Neural cell (in vitro differentiated cells): ENCODE measurements around the gene SOX13. TPM values are rescaled to one million over a fixed set of nuclear protein-coding genes. Genes with fewer than 3 reads are reported as not detected.

Experiments used
- H2AFZ ChIP-seq: fragments of 200-600, 300-800 bp; sonication (generic), shearing (Covaris generic); 2 replicates; pipeline ENCODE4 v1.6.0; 2014; ENCODE audit warnings: low read depth, mild to moderate bottlenecking, antibody characterized with exemption, low read length, moderate library complexity
- H3F3A ChIP-seq: fragments of 200-600 bp; shearing (Covaris generic); 2 replicates; pipeline ENCODE4 v1.6.1; 2016; ENCODE audit warnings: mild to moderate bottlenecking, moderate library complexity, mixed read lengths, antibody characterized with exemption, low read length; ENCODE audit not compliant: insufficient read depth, poor library complexity, severe bottlenecking
- H3K27ac ChIP-seq: fragments of 200-600, 300-800 bp; sonication (generic), shearing (Covaris generic); 2 replicates; pipeline ENCODE4 v1.5.1; 2014; ENCODE audit warnings: mild to moderate bottlenecking, low read length, moderate library complexity
- H3K27me3 ChIP-seq: fragments of 300-800, 200-600 bp; sonication (generic), shearing (Covaris generic); 2 replicates; pipeline ENCODE4 v1.6.0; 2014; ENCODE audit warnings: mild to moderate bottlenecking, low read depth, low read length, moderate library complexity; ENCODE audit not compliant: insufficient read depth
- H3K36me3 ChIP-seq: fragments of 300-800, 200-600 bp; sonication (generic), shearing (Covaris generic); 2 replicates; pipeline ENCODE4 v1.5.1; 2014; ENCODE audit warnings: mild to moderate bottlenecking, antibody characterized with exemption, low read length, moderate library complexity; ENCODE audit not compliant: insufficient read depth
- H3K4me2 ChIP-seq: fragments of 300-800, 200-600 bp; sonication (generic), shearing (Covaris generic); 2 replicates; pipeline ENCODE4 v1.6.0; 2014; ENCODE audit warnings: mild to moderate bottlenecking, low read length
- H3K4me3 ChIP-seq: fragments of 300-800, 200-600 bp; sonication (generic), shearing (Covaris generic); 2 replicates; pipeline ENCODE4 v1.5.1; 2014; ENCODE audit warnings: mild to moderate bottlenecking, low read length, moderate library complexity
- H3K79me2 ChIP-seq: fragments of 200-600 bp; shearing (Covaris generic); replicated peaks from 2 replicates; pipeline ENCODE4 v1.6.0; 2014; ENCODE audit warnings: mild to moderate bottlenecking, low read length, moderate library complexity; ENCODE audit not compliant: insufficient read depth
- H3K9ac ChIP-seq: fragments of 300-800, 200-600 bp; sonication (generic), shearing (Covaris generic); 2 replicates; pipeline ENCODE4 v1.6.1; 2016; ENCODE audit warnings: mild to moderate bottlenecking, low read length, mixed read lengths
- H3K9me2 ChIP-seq: fragments of 200-600 bp; shearing (Covaris generic); 2 replicates; pipeline ENCODE4 v1.6.1; 2016; ENCODE audit warnings: mild to moderate bottlenecking, low read length, mixed read lengths; ENCODE audit not compliant: insufficient read depth
- H3K9me3 ChIP-seq: fragments of 200-600, 300-800 bp; sonication (generic), shearing (Covaris generic); 2 replicates; pipeline ENCODE4 v1.6.1; 2016; ENCODE audit warnings: mild to moderate bottlenecking, mixed run types, low read length, moderate library complexity, mixed read lengths
- H4K20me1 ChIP-seq: fragments of 200-600 bp; shearing (Covaris generic); 2 replicates; pipeline ENCODE4 v1.6.1; 2016; ENCODE audit warnings: mild to moderate bottlenecking, mixed run types; ENCODE audit not compliant: insufficient read depth
- CTCF ChIP-seq: fragments of 450-650 bp; IDR thresholded peaks from 2 replicates; pipeline ENCODE4 v1.5.1; 2014; ENCODE audit warnings: antibody characterized with exemption, mild to moderate bottlenecking, moderate library complexity; ENCODE audit not compliant: poor library complexity, severe bottlenecking
- EP300 ChIP-seq: fragments of 450-650 bp; conservative IDR thresholded peaks from 2 replicates; pipeline ENCODE4 v1.6.1; 2014; ENCODE audit warnings: antibody characterized with exemption, mild to moderate bottlenecking, moderate library complexity; ENCODE audit not compliant: poor library complexity, severe bottlenecking
- EZH2 ChIP-seq: fragments of 200-600, 300-800 bp; shearing (Covaris generic), sonication (generic); IDR thresholded peaks from 2 replicates; pipeline ENCODE4 v1.6.1; 2014; ENCODE audit warnings: antibody characterized with exemption, low read length, borderline replicate concordance, mild to moderate bottlenecking; ENCODE audit not compliant: insufficient read depth, poor library complexity, severe bottlenecking
- MXI1 ChIP-seq: fragments of 450-650 bp; conservative IDR thresholded peaks from 2 replicates; pipeline ENCODE4 v1.6.1; 2014; ENCODE audit warnings: antibody characterized with exemption, mild to moderate bottlenecking; ENCODE audit not compliant: poor library complexity, severe bottlenecking
- POLR2AphosphoS5 ChIP-seq: IDR thresholded peaks from 2 replicates; pipeline ENCODE4 v1.6.1; 2012
- RAD21 ChIP-seq: fragments of 450-650 bp; conservative IDR thresholded peaks from 2 replicates; pipeline ENCODE4 v1.6.1; 2014; ENCODE audit warnings: antibody characterized with exemption, mild to moderate bottlenecking, moderate library complexity
- REST ChIP-seq: IDR thresholded peaks from 2 replicates; pipeline ENCODE4 v1.6.1; 2012; ENCODE audit warnings: borderline replicate concordance
- SMC3 ChIP-seq: fragments of 450-650 bp; conservative IDR thresholded peaks from 2 replicates; pipeline ENCODE4 v1.6.1; 2014; ENCODE audit warnings: antibody characterized with exemption, mild to moderate bottlenecking, moderate library complexity; ENCODE audit not compliant: poor library complexity
- TAF1 ChIP-seq: IDR thresholded peaks from 2 replicates; pipeline ENCODE4 v1.6.1; 2012; ENCODE audit warnings: low read depth
- polyA plus RNA-seq: library from polyadenylated mRNA; depleted of rRNA; stranded (reverse); fragments of >200 nt; gene quantifications from 2 replicates; pipeline ENCODE4 v1.2.3, GENCODE V29; 2014

SOX13 gene
- polyA plus RNA-seq, 1 donor from 2014 or later = 1.7 TPM

GRCh38 chr1:204077979-204078696 is 5.2 kb downstream of the SOX13 start:
- Histone ChIP-seq H3K4me2 (no peak overlapping the region), H3K27ac (no peak overlapping the region), H3K79me2 (no peaks in the 10 kb centered on the region), H4K20me1 (no peaks in the 10 kb centered on the region), H3K36me3 (no peaks in the 10 kb centered on the region), H3K27me3 (peaks cover 43% of the 10 kb centered on the region), H3K9me2 (no peaks in the 10 kb centered on the region), H2AFZ (no peak overlapping the region), H3K9me3 (no peaks in the 10 kb centered on the region), H3K4me3 (no peak overlapping the region), H3K9ac (no peak overlapping the region), H3F3A (no peaks in the 10 kb centered on the region)
- TF ChIP-seq POLR2AphosphoS5 (no peak), SMC3 (no peak), EP300 (no peak), MXI1 (no peak), EZH2 (no peak), RAD21 (no peak), CTCF (no peak), REST (no peak), TAF1 (no peak)

GRCh38 chr1:204079608-204079999 is 6.7 kb downstream of the SOX13 start:
- no peaks in the 10 kb centered on the region for H3F3A ChIP-seq
- no peak overlapping the region for H3K9ac ChIP-seq
- TF ChIP-seq REST (no peak), EZH2 (no peak), SMC3 (no peak), MXI1 (no peak), POLR2AphosphoS5 (no peak), EP300 (no peak), TAF1 (no peak), CTCF (no peak), RAD21 (no peak)
- no peaks in the 10 kb centered on the region for H4K20me1 ChIP-seq
- H3K4me3 ChIP-seq = no peak overlapping the region
- no peaks in the 10 kb centered on the region for H3K36me3 ChIP-seq
- H3K4me2 ChIP-seq = no peak overlapping the region
- H3K9me3 ChIP-seq = no peaks in the 10 kb centered on the region
- no peak overlapping the region for H3K27ac ChIP-seq
- no peak overlapping the region for H2AFZ ChIP-seq
- peaks cover 29% of the 10 kb centered on the region for H3K27me3 ChIP-seq
- no peaks in the 10 kb centered on the region for H3K9me2 ChIP-seq
- H3K79me2 ChIP-seq = no peaks in the 10 kb centered on the region
